ENCODE measurements around the gene ASPHD2. TPM values are rescaled to one million over a fixed set of nuclear protein-coding genes. Genes with fewer than 3 reads are reported as not detected.

ASPHD2 gene
- total and polyA plus RNA-seq, 2 of the 13 experiments (the other 11 are each of a cell fraction or from before 2014, with no cell fraction given): 0.04 TPM

- FAIRE-seq (no peak), ATAC-seq (no peak), DNase-seq (ENCODE audit: low spot score) (no peak)
- ChIA-PET POLR2A (no interaction called here), CTCF (ENCODE audit: low intra/inter-chr PET ratio, low total read pairs) (no interaction called here)
- Histone ChIP-seq H3K4me3 (replicated peaks in 1 of 3; ENCODE audit: insufficient read depth in 1 of 3, low read depth in 2 of 3, low read length in 3 of 3) (no peak overlapping the region), H3K36me3 (replicated peaks in 1 of 2; ENCODE audit: control insufficient read depth in 1 of 2, insufficient read depth in 2 of 2, low read length in 2 of 2) (no peaks in the 10 kb centered on the region), H3K27me3 (ENCODE audit: control insufficient read depth in 1 of 2, insufficient read depth in 2 of 2, low read length in 2 of 2) (peaks cover 10 to 58% of the 10 kb centered on the region in 2 experiments), H3K4me2 (ENCODE audit: low read depth, low read length) (no peak overlapping the region), H3K27ac (ENCODE audit: extremely low read length, insufficient read depth, low read length) (no peak overlapping the region), H3K4me1 (ENCODE audit: insufficient read depth, low read length) (peaks cover 5% of the 10 kb centered on the region; the same call in 1 of the 2 replicates), H2AFZ (ENCODE audit: low read length) (no peak overlapping the region), H3K9ac (ENCODE audit: insufficient read depth, low read depth, low read length) (no peak overlapping the region), H3K79me2 (ENCODE audit: insufficient read depth, low read length) (no peaks in the 10 kb centered on the region), H4K20me1 (ENCODE audit: insufficient read depth, low read length) (no peaks in the 10 kb centered on the region), H3K9me3 (ENCODE audit: low read length) (no peaks in the 10 kb centered on the region)
- BruUV-seq (replicated peaks): no TSS peak
- in situ Hi-C loops (cut with HindIII; ENCODE audit: extremely low pct_ligation_motif_present, low pct_unique_long_range_greater_than_20kb) (no loop called here), intact Hi-C loops (cut with micrococcal nuclease; ENCODE audit: unreplicated experiment) (no loop called here)
- WGBS (ENCODE audit: low lambda C conversion rate): 36% methylated on average over 2 of the region's 2 CpGs
- no peak for TF ChIP-seq ARID4A (CRISPR knock-in tag; IDR thresholded peaks at IDR 0.05; ENCODE audit: borderline replicate concordance)
- TF ChIP-seq, protein P1, sequence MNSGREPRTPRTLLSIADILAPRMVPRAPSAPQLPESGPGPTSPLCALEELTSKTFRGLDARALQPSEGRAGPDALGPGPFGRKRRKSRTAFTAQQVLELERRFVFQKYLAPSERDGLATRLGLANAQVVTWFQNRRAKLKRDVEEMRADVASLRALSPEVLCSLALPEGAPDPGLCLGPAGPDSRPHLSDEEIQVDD (CRISPR knock-in tag; IDR thresholded peaks at IDR 0.05; ENCODE audit: borderline replicate concordance): no peak
- no peak for TF ChIP-seq TRIM22 (IDR thresholded peaks at IDR 0.05)
- TF ChIP-seq ZNF589 (CRISPR knock-in tag; conservative IDR thresholded peaks at IDR 0.05): no peak
- no peak for TF ChIP-seq CBX1 (IDR thresholded peaks at IDR 0.05; ENCODE audit: low read depth)
- no peak for TF ChIP-seq ZBTB7B (CRISPR knock-in tag; IDR thresholded peaks at IDR 0.05)
- no peak for TF ChIP-seq RBFOX2 (IDR thresholded peaks at IDR 0.05; ENCODE audit: low read depth, low read length)
- no peak for TF ChIP-seq SYNCRIP (IDR thresholded peaks at IDR 0.05; ENCODE audit: insufficient read depth, low read depth, low read length)
- no peak for TF ChIP-seq FOXA3 (CRISPR knock-in tag; IDR thresholded peaks at IDR 0.05)
- TF ChIP-seq NONO (IDR thresholded peaks at IDR 0.05): no peak
- no peak for TF ChIP-seq NONO (CRISPR knock-in tag; conservative IDR thresholded peaks at IDR 0.05)
- no peak for TF ChIP-seq ZNF839 (CRISPR knock-in tag; IDR thresholded peaks at IDR 0.05; ENCODE audit: borderline replicate concordance)
- no peak for TF ChIP-seq XRCC5 (optimal IDR thresholded peaks at IDR 0.05; ENCODE audit: low read length)
- no peak for TF ChIP-seq SP2 (CRISPR knock-in tag; IDR thresholded peaks at IDR 0.05)
- no peak for TF ChIP-seq ZNF569 (CRISPR knock-in tag; IDR thresholded peaks at IDR 0.05; ENCODE audit: borderline replicate concordance)
- TF ChIP-seq ZNF264 (CRISPR knock-in tag; IDR thresholded peaks at IDR 0.05): no peak
These were observed 1.5 kb downstream of the ASPHD2 start for GRCh38 chr22:26430600-26430999.

All from HepG2 (cell line).